GM12878 (cell line): ENCODE data around the gene RPUSD3. TPM values are rescaled to one million over a fixed set of nuclear protein-coding genes. Genes with fewer than 3 reads are reported as not detected.

Source experiments
- ATAC-seq: fragments of 200-7000 bp; cut with Tn5 transposase; 3 replicates; pipeline ENCODE4 v1.9.1; 2020; ENCODE audit warnings: mild to moderate bottlenecking, moderate library complexity
- BruUV-seq: library from RNA; stranded (reverse); fragments of 400-500 nt; replicated peaks from 2 replicates; lab custom pipeline; 2021; lab: Mats Ljungman, UMichigan
- CTCF ChIA-PET: fragments of 300-600 bp; sonication (Branson Sonifier 250); formaldehyde crosslinking; extraction: SDS; loops from one replicate; lab custom pipeline; 2021; ENCODE audit warnings: inconsistent platforms; lab: Yijun Ruan, JAX
- POLR2A ChIA-PET: fragments of 350-600 bp; formaldehyde crosslinking; extraction: SDS; loops from one replicate; lab custom pipeline; 2021; ENCODE audit warnings: inconsistent platforms; lab: Charles Lee
- RAD21 ChIA-PET: fragments of 300-600 bp; sonication (Branson Sonifier 250); formaldehyde crosslinking; loops from one replicate; lab custom pipeline; 2023; ENCODE audit warnings: antibody characterized with exemption; ENCODE audit not compliant: unreplicated experiment; lab: Charles Lee
- SMC1A ChIA-PET: fragments of 300-600 bp; sonication (Branson Sonifier 250); formaldehyde crosslinking; loops from one replicate; lab custom pipeline; 2023; ENCODE audit not compliant: unreplicated experiment, uncharacterized antibody; lab: Charles Lee
- DNase-seq: peaks from one replicate; pipeline ENCODE4 v3.0.0-alpha.2; 2011; ENCODE audit warnings: low read depth, low spot score
- FAIRE-seq: peaks from 3 replicates; lab custom pipeline; 2011; peaks lifted over from hg19 to GRCh38; lab: Jason Lieb, UNC
- H2AFZ ChIP-seq: 2 replicates; pipeline ENCODE4 v1.6.0; 2011; ENCODE audit warnings: low read depth, low read length, control low read depth; ENCODE audit not compliant: control insufficient read depth
- H3K27ac ChIP-seq: 2 replicates; pipeline ENCODE4 v1.5.1; 2011; ENCODE audit warnings: control low read depth; ENCODE audit not compliant: control insufficient read depth, insufficient read depth
- H3K27me3 ChIP-seq, 2 experiments: replicated peaks in 1 of 2; 2 replicates each; pipeline versions ENCODE4 v1.6.0 to v1.6.1; 2011; ENCODE audit warnings: low read length in 1 of 2; ENCODE audit not compliant: control insufficient read depth in 2 of 2, insufficient read depth in 2 of 2
- H3K36me3 ChIP-seq, 2 experiments: 2 replicates each; pipeline ENCODE4 v1.5.1; 2011; ENCODE audit warnings: low read length in 1 of 2; ENCODE audit not compliant: control insufficient read depth in 2 of 2, insufficient read depth in 2 of 2
- H3K4me1 ChIP-seq: 2 replicates; pipeline ENCODE4 v1.6.1; 2011; ENCODE audit warnings: mild to moderate bottlenecking, low read length, moderate library complexity, mixed read lengths; ENCODE audit not compliant: control insufficient read depth, insufficient read depth
- H3K4me2 ChIP-seq: 2 replicates; pipeline ENCODE4 v1.6.0; 2011; ENCODE audit warnings: control low read depth; ENCODE audit not compliant: control insufficient read depth, insufficient read depth
- H3K4me3 ChIP-seq: fragments of 200-600 bp; sonication (generic); 2 replicates; pipeline ENCODE4 v1.5.1; 2016
- H3K79me2 ChIP-seq: 2 replicates; pipeline ENCODE4 v1.6.0; 2011; ENCODE audit warnings: low read length; ENCODE audit not compliant: control insufficient read depth, insufficient read depth
- H3K9ac ChIP-seq: 2 replicates; pipeline ENCODE4 v1.8.0; 2011; ENCODE audit warnings: low read length, control low read depth, mixed read lengths; ENCODE audit not compliant: control insufficient read depth, insufficient read depth
- H3K9me3 ChIP-seq: replicated peaks from 3 replicates; pipeline ENCODE4 v1.5.1; 2011; ENCODE audit warnings: mild to moderate bottlenecking, low read length; ENCODE audit not compliant: control insufficient read depth, insufficient read depth
- H4K20me1 ChIP-seq: 2 replicates; pipeline ENCODE4 v1.6.0; 2011; ENCODE audit not compliant: control insufficient read depth, insufficient read depth
- ATF7 ChIP-seq: fragments of 450-650 bp; IDR thresholded peaks from 2 replicates; pipeline ENCODE4 v1.6.1; 2016; ENCODE audit warnings: low read depth, mild to moderate bottlenecking
- BCL3 ChIP-seq: IDR thresholded peaks from 2 replicates; pipeline ENCODE4 v1.6.1; 2011; ENCODE audit warnings: borderline replicate concordance, low read depth, mild to moderate bottlenecking, moderate library complexity, low read length; ENCODE audit not compliant: insufficient read depth, poor library complexity, severe bottlenecking
- E4F1 ChIP-seq: fragments of 450-650 bp; IDR thresholded peaks from 2 replicates; pipeline ENCODE4 v1.6.1; 2018; ENCODE audit warnings: borderline replicate concordance, mild to moderate bottlenecking; ENCODE audit not compliant: partially characterized antibody
- FOXM1 ChIP-seq: IDR thresholded peaks from 2 replicates; pipeline ENCODE4 v1.6.1; 2012; ENCODE audit warnings: low read depth, mild to moderate bottlenecking, inconsistent platforms, low read length, moderate library complexity
- HDGF ChIP-seq: fragments of 450-650 bp; IDR thresholded peaks from 2 replicates; pipeline ENCODE4 v1.6.1; 2016; ENCODE audit warnings: antibody characterized with exemption
- IKZF1 ChIP-seq: fragments of 450-650 bp; conservative IDR thresholded peaks from 2 replicates; pipeline ENCODE4 v1.6.1; 2017; ENCODE audit warnings: antibody characterized with exemption, mild to moderate bottlenecking
- IKZF2 ChIP-seq, 2 experiments: fragments of 450-650 bp; IDR thresholded peaks; 2 replicates each; pipeline ENCODE4 v1.6.1; 2017; ENCODE audit warnings: mild to moderate bottlenecking in 2 of 2, moderate library complexity in 2 of 2
- KDM1A ChIP-seq: fragments of 200-600 bp; sonication (generic); IDR thresholded peaks from 2 replicates; pipeline ENCODE4 v1.6.1; 2016; ENCODE audit warnings: borderline replicate concordance
- MYC ChIP-seq: IDR thresholded peaks from 2 replicates; pipeline ENCODE4 v1.6.1; 2011; ENCODE audit warnings: mild to moderate bottlenecking, low read length, moderate library complexity, inconsistent platforms; ENCODE audit not compliant: insufficient read depth, insufficient replicate concordance, insufficient read length, severe bottlenecking
- NFYA ChIP-seq: IDR thresholded peaks from 2 replicates; pipeline ENCODE4 v1.6.1; 2011; ENCODE audit warnings: low read depth, mild to moderate bottlenecking, low read length, improper control_type of control experiment, borderline replicate concordance
- NR2C1 ChIP-seq: fragments of 450-650 bp; IDR thresholded peaks from 2 replicates; pipeline ENCODE4 v1.6.1; 2017; ENCODE audit warnings: antibody characterized with exemption, mild to moderate bottlenecking, moderate library complexity
- PML ChIP-seq: IDR thresholded peaks from 2 replicates; pipeline ENCODE4 v1.6.1; 2012; ENCODE audit warnings: low read length, inconsistent platforms
- SIX5 ChIP-seq: IDR thresholded peaks from 2 replicates; pipeline ENCODE4 v1.6.1; 2011; ENCODE audit warnings: mild to moderate bottlenecking, low read depth, low read length, moderate library complexity; ENCODE audit not compliant: severe bottlenecking
- SP1 ChIP-seq: IDR thresholded peaks from one replicate; pipeline ENCODE4 v1.6.1; 2011; ENCODE audit warnings: low read depth, low read length
- STAT3 ChIP-seq: IDR thresholded peaks from 2 replicates; pipeline ENCODE4 v1.6.1; 2011; ENCODE audit warnings: low read depth, low read length, improper control_type of control experiment
- WGBS: methylation state at CpG from one replicate; pipeline ENCODE4 v1.1.6; 2016; ENCODE audit warnings: low lambda C conversion rate; ENCODE audit not compliant: insufficient replicate concordance, insufficient coverage; ENCODE audit errors: missing lambda C conversion rate; 5-methylcytosine and 5-hydroxymethylcytosine counted together
- in situ Hi-C: fragments of 300-500 bp; cut with MboI; formaldehyde crosslinking; loops from 9 replicates; pipeline ENCODE4 v1.14.3; 2018; ENCODE audit warnings: mixed read lengths
- intact Hi-C: fragments of 100-400 bp; cut with micrococcal nuclease; formaldehyde crosslinking; loops from one replicate; pipeline ENCODE4 v1.14.2; 2022; ENCODE audit not compliant: unreplicated experiment
- polyA plus RNA-seq, 11 experiments: library from polyadenylated mRNA; depleted of rRNA in 4 of 11; unstranded in 6 of 11; stranded (reverse) in 5 of 11; fragments of >200 nt; fragmentation: Nextera tagmentation in 4 of 11; fragmentation: Illumina TruSeq in 1 of 11; extraction: Ambion mirVana in 4 of 11; extraction: Trizol in 1 of 11; gene quantifications; 1 replicate in 1 of 11; 2 replicates in 10 of 11; pipeline versions ENCODE4 v1.2.1 to v1.2.3, GENCODE V29; 2011 to 2016; ENCODE audit warnings: inconsistent platforms in 2 of 11, missing spikeins in 2 of 11, low read depth in 1 of 11
- total RNA-seq, 4 experiments: library from RNA; depleted of rRNA in 3 of 4; stranded (reverse); fragments of >200 nt in 3 of 4; fragmentation: Illumina TruSeq in 1 of 4; extraction: Trizol in 1 of 4; gene quantifications; 2 replicates each; pipeline versions ENCODE4 v1.2.1 to v1.2.3, GENCODE V29; 2013 to 2021
- TF ChIP-seq, protein P1 (sequence below): fragments of 450-650 bp; IDR thresholded peaks from 2 replicates; pipeline ENCODE4 v1.6.1; 2017; ENCODE audit warnings: low read depth, mild to moderate bottlenecking, moderate library complexity
- TF ChIP-seq, protein P2 (sequence below): fragments of 150-350 bp; IDR thresholded peaks from 2 replicates; pipeline ENCODE4 v1.6.1; 2014; ENCODE audit warnings: mild to moderate bottlenecking, low read depth, low read length

The RPUSD3 gene
- total and polyA plus RNA-seq, 10 of the 15 experiments (the other 5 are each of a cell fraction or from before 2014, with no cell fraction given), result 6.4 to 72.9 (median 41.8) TPM

GRCh38 chr3:9870978-9871377 is 27.2 kb upstream of the RPUSD3 start:
- intact Hi-C loops (no loop called here), in situ Hi-C loops (no loop called here)
- no peaks in the 10 kb centered on the region for H3K9me3 ChIP-seq
- ChIA-PET SMC1A (interaction anchor here (0.5 kb wide), 1 partner anchor 118 kb away, joined by 3 read pairs; no protein-coding TSS in a partner anchor), RAD21 (no interaction called here), POLR2A (no interaction called here), CTCF (interaction anchor here (1.0 kb wide), 1 partner anchor 13 kb away, joined by 3 read pairs; no protein-coding TSS in a partner anchor)
- H3K36me3 ChIP-seq, result no peaks in the 10 kb centered on the region
- H3K27me3 ChIP-seq, result no peaks in the 10 kb centered on the region
- H3K79me2 ChIP-seq, result no peaks in the 10 kb centered on the region
- H2AFZ ChIP-seq, result no peak overlapping the region
- no TSS peak for BruUV-seq
- H3K4me2 ChIP-seq, result no peak overlapping the region
- no peak overlapping the region for H3K4me3 ChIP-seq
- WGBS, result 36% methylated on average over 1 of the region's 1 CpG
- no peak for ATAC-seq
- H3K4me1 ChIP-seq, result no peaks in the 10 kb centered on the region
- FAIRE-seq, result no peak
- H4K20me1 ChIP-seq, result no peaks in the 10 kb centered on the region
- no peak overlapping the region for H3K27ac ChIP-seq
- no peak for DNase-seq
- no peak overlapping the region for H3K9ac ChIP-seq
- TF ChIP-seq, protein P1, sequence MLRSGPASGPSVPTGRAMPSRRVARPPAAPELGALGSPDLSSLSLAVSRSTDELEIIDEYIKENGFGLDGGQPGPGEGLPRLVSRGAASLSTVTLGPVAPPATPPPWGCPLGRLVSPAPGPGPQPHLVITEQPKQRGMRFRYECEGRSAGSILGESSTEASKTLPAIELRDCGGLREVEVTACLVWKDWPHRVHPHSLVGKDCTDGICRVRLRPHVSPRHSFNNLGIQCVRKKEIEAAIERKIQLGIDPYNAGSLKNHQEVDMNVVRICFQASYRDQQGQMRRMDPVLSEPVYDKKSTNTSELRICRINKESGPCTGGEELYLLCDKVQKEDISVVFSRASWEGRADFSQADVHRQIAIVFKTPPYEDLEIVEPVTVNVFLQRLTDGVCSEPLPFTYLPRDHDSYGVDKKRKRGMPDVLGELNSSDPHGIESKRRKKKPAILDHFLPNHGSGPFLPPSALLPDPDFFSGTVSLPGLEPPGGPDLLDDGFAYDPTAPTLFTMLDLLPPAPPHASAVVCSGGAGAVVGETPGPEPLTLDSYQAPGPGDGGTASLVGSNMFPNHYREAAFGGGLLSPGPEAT, result no peak
- TF ChIP-seq FOXM1 (no peak), SP1 (no peak), NR2C1 (no peak), BCL3 (no peak), NFYA (no peak), PML (no peak), HDGF (no peak), E4F1 (no peak), IKZF1 (no peak), MYC (no peak), STAT3 (no peak), SIX5 (no peak), KDM1A (no peak), IKZF2 (IDR thresholded peaks at IDR 0.05) (no peak), ATF7 (no peak)
- TF ChIP-seq, protein P2, sequence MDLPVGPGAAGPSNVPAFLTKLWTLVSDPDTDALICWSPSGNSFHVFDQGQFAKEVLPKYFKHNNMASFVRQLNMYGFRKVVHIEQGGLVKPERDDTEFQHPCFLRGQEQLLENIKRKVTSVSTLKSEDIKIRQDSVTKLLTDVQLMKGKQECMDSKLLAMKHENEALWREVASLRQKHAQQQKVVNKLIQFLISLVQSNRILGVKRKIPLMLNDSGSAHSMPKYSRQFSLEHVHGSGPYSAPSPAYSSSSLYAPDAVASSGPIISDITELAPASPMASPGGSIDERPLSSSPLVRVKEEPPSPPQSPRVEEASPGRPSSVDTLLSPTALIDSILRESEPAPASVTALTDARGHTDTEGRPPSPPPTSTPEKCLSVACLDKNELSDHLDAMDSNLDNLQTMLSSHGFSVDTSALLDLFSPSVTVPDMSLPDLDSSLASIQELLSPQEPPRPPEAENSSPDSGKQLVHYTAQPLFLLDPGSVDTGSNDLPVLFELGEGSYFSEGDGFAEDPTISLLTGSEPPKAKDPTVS, result no peak
